Stromal cell of bone marrow (primary cell): Measurements from ENCODE around the gene CYP2A6.

Experiments used
- DNase-seq: peaks from one replicate; pipeline ENCODE4 v3.0.0-alpha.2; 2012; ENCODE audit warnings: low read depth

The CYP2A6 gene

GRCh38 chr19:40802300-40803169 lies 47.7 kb downstream of the CYP2A6 start:
- no peak for DNase-seq

- no peak for DNase-seq
Observed at GRCh38 chr19:40801426-40802299, 48.6 kb downstream of the CYP2A6 start.

GRCh38 chr19:40800997-40801377 lies 49.3 kb downstream of the CYP2A6 start:
- no peak for DNase-seq

- no peak for DNase-seq
Observed at GRCh38 chr19:40800339-40800996, 49.8 kb downstream of the CYP2A6 start.

GRCh38 chr19:40799558-40800338 lies 50.5 kb downstream of the CYP2A6 start:
- DNase-seq, result no peak

- peak; percentile 100 for DNase-seq
Observed at GRCh38 chr19:40798683-40799557, 51.3 kb downstream of the CYP2A6 start, which contains the start of gene EGLN2. EGLN2 (plus strand) TSS chr19:40799191; CDS start chr19:40800573, 1,382 bp downstream.

- no peak for DNase-seq
Observed at GRCh38 chr19:40797963-40798682, 52.1 kb downstream of the CYP2A6 start.

- DNase-seq, result no peak
Observed at GRCh38 chr19:40797166-40797962, 52.9 kb downstream of the CYP2A6 start.
